Activated T-cell treated with anti-CD3 and anti-CD28 coated beads, Interleukin-2, amount 50 U/mL, for 4 hours (primary cell): Measurements from ENCODE around the gene CRHBP. TPM values are rescaled to one million over a fixed set of nuclear protein-coding genes. Genes with fewer than 3 reads are reported as not detected.
"Not testable (repeated sequence)": the region's sequence is repeated elsewhere in the genome, so short reads cannot be mapped to it uniquely, and the experiment has no call there.

ENCODE experiments used
- ATAC-seq, 2 donors: fragments of 200-7000 bp; cut with Tn5 transposase; one replicate each; pipeline ENCODE4 v1.10.0; 2021
- DNase-seq: peaks from one replicate; pipeline ENCODE4 v3.0.0-alpha.2; 2020
- H3K27me3 Mint-ChIP-seq: one replicate; pipeline ENCODE4 v1.8.0; 2021; ENCODE audit warnings: low read depth, mixed read lengths
- H3K36me3 Mint-ChIP-seq: one replicate; pipeline ENCODE4 v1.8.0; 2022; ENCODE audit warnings: mixed read lengths; ENCODE audit not compliant: insufficient read depth
- H3K4me1 Mint-ChIP-seq: one replicate; pipeline ENCODE4 v1.8.0; 2021; ENCODE audit warnings: low read depth, mixed read lengths
- H3K4me3 Mint-ChIP-seq: one replicate; pipeline ENCODE4 v1.8.0; 2021; ENCODE audit warnings: mild to moderate bottlenecking, moderate library complexity, mixed read lengths
- H3K9me3 Mint-ChIP-seq: one replicate; pipeline ENCODE4 v1.8.0; 2021; ENCODE audit warnings: mixed read lengths
- total RNA-seq, 3 donors: library from RNA; stranded (reverse); gene quantifications; one replicate each; pipeline ENCODE4 v1.2.1, GENCODE V29; 2021

The CRHBP gene
- not detected for total RNA-seq

GRCh38 chr5:76952795-76953536 lies at the start of gene CRHBP:
Gene CRHBP, plus strand, starts transcription at chr5:76953045. Its CDS starts 90 bp downstream, at chr5:76953135.
- H3K27me3 Mint-ChIP-seq, result peaks cover 39% of the 10 kb centered on the region
- DNase-seq (no peak), ATAC-seq (peak in 1 of 2 donors; percentile 18)
- peaks cover 3% of the 10 kb centered on the region for H3K4me1 Mint-ChIP-seq
- H3K36me3 Mint-ChIP-seq, result no peaks in the 10 kb centered on the region
- no peak within 1 kb of the TSS for H3K4me3 Mint-ChIP-seq
- no peaks in the 10 kb centered on the region for H3K9me3 Mint-ChIP-seq

- Mint-ChIP-seq H3K9me3 (no peaks in the 10 kb centered on the region), H3K4me3 (no peak overlapping the region), H3K27me3 (no peaks in the 10 kb centered on the region), H3K4me1 (no peaks in the 10 kb centered on the region), H3K36me3 (no peaks in the 10 kb centered on the region)
- ATAC-seq (no peak), DNase-seq (no peak)
These were observed 44.7 kb upstream of the CRHBP start for GRCh38 chr5:76908166-76908565.

- H3K9me3 Mint-ChIP-seq, H3K4me3 Mint-ChIP-seq, H3K36me3 Mint-ChIP-seq, DNase-seq, ATAC-seq, H3K27me3 Mint-ChIP-seq, H3K4me1 Mint-ChIP-seq: not testable (repeated sequence)
These were observed 42.4 kb upstream of the CRHBP start for GRCh38 chr5:76910344-76910933.

- H3K4me3 Mint-ChIP-seq, ATAC-seq, H3K4me1 Mint-ChIP-seq, H3K36me3 Mint-ChIP-seq, DNase-seq, H3K9me3 Mint-ChIP-seq, H3K27me3 Mint-ChIP-seq: not testable (repeated sequence)
These were observed 38.2 kb upstream of the CRHBP start for GRCh38 chr5:76914671-76915070.

- DNase-seq, result no peak
- Mint-ChIP-seq H3K9me3 (peaks cover 3% of the 10 kb centered on the region), H3K4me1 (no peaks in the 10 kb centered on the region), H3K4me3 (no peak overlapping the region), H3K36me3 (peaks cover 3% of the 10 kb centered on the region), H3K27me3 (no peaks in the 10 kb centered on the region)
- no peak for ATAC-seq
These were observed 34.3 kb upstream of the CRHBP start for GRCh38 chr5:76918539-76918938.

GRCh38 chr5:76920491-76920890 lies 32.4 kb upstream of the CRHBP start:
- no peak for ATAC-seq

GRCh38 chr5:76926329-76927105 lies 26.3 kb upstream of the CRHBP start:
- Mint-ChIP-seq H3K4me3 (no peak overlapping the region), H3K27me3 (peaks cover 9% of the 10 kb centered on the region), H3K36me3 (no peaks in the 10 kb centered on the region), H3K9me3 (no peaks in the 10 kb centered on the region), H3K4me1 (no peaks in the 10 kb centered on the region)
- ATAC-seq (no peak), DNase-seq (no peak)

More at GRCh38 chr5:76920491-76920890, 32.4 kb upstream of the CRHBP start:
- no peak for DNase-seq
- H3K4me3 Mint-ChIP-seq, result no peak overlapping the region
- H3K27me3 Mint-ChIP-seq, result peaks cover 5% of the 10 kb centered on the region
- H3K4me1 Mint-ChIP-seq, result no peaks in the 10 kb centered on the region
- no peaks in the 10 kb centered on the region for H3K36me3 Mint-ChIP-seq
- no peaks in the 10 kb centered on the region for H3K9me3 Mint-ChIP-seq

- Mint-ChIP-seq H3K36me3 (no peaks in the 10 kb centered on the region), H3K9me3 (no peaks in the 10 kb centered on the region), H3K4me3 (no peak overlapping the region), H3K27me3 (peaks cover 9% of the 10 kb centered on the region), H3K4me1 (no peaks in the 10 kb centered on the region)
- ATAC-seq, result no peak
- DNase-seq, result no peak
These were observed 24.9 kb upstream of the CRHBP start for GRCh38 chr5:76927961-76928360.

GRCh38 chr5:76930083-76930482 lies 22.8 kb upstream of the CRHBP start:
- no peak for DNase-seq
- no peak for ATAC-seq
- peaks cover 8% of the 10 kb centered on the region for H3K27me3 Mint-ChIP-seq
- H3K4me1 Mint-ChIP-seq, result no peaks in the 10 kb centered on the region
- no peaks in the 10 kb centered on the region for H3K36me3 Mint-ChIP-seq
- no peak overlapping the region for H3K4me3 Mint-ChIP-seq
- H3K9me3 Mint-ChIP-seq, result peaks cover 3% of the 10 kb centered on the region

- H3K4me1 Mint-ChIP-seq, result no peaks in the 10 kb centered on the region
- ATAC-seq (no peak), DNase-seq (no peak)
- peaks cover 3% of the 10 kb centered on the region for H3K9me3 Mint-ChIP-seq
- peaks cover 9% of the 10 kb centered on the region for H3K27me3 Mint-ChIP-seq
- H3K4me3 Mint-ChIP-seq, result no peak overlapping the region
- H3K36me3 Mint-ChIP-seq, result no peaks in the 10 kb centered on the region
These were observed 14.7 kb upstream of the CRHBP start for GRCh38 chr5:76938177-76938576.

GRCh38 chr5:76941000-76941399 lies 11.8 kb upstream of the CRHBP start:
- DNase-seq, result no peak
- H3K4me3 Mint-ChIP-seq, result no peak overlapping the region
- peaks cover 2% of the 10 kb centered on the region for H3K27me3 Mint-ChIP-seq
- H3K4me1 Mint-ChIP-seq, result no peaks in the 10 kb centered on the region
- H3K36me3 Mint-ChIP-seq, result no peaks in the 10 kb centered on the region
- no peaks in the 10 kb centered on the region for H3K9me3 Mint-ChIP-seq
- ATAC-seq, result no peak

GRCh38 chr5:76941442-76941841 lies 11.4 kb upstream of the CRHBP start:
- H3K4me1 Mint-ChIP-seq, result no peaks in the 10 kb centered on the region
- H3K27me3 Mint-ChIP-seq, result peaks cover 2% of the 10 kb centered on the region
- no peaks in the 10 kb centered on the region for H3K9me3 Mint-ChIP-seq
- ATAC-seq, result no peak
- DNase-seq, result no peak
- H3K4me3 Mint-ChIP-seq, result no peak overlapping the region
- H3K36me3 Mint-ChIP-seq, result no peaks in the 10 kb centered on the region

- no peaks in the 10 kb centered on the region for H3K4me1 Mint-ChIP-seq
- no peak for DNase-seq
- H3K4me3 Mint-ChIP-seq, result no peak overlapping the region
- H3K9me3 Mint-ChIP-seq, result no peaks in the 10 kb centered on the region
- ATAC-seq, result no peak
- H3K36me3 Mint-ChIP-seq, result no peaks in the 10 kb centered on the region
- peaks cover 9% of the 10 kb centered on the region for H3K27me3 Mint-ChIP-seq
These were observed 10.3 kb upstream of the CRHBP start for GRCh38 chr5:76942581-76942980.

- ATAC-seq (no peak), DNase-seq (no peak)
- no peak overlapping the region for H3K4me3 Mint-ChIP-seq
- peaks cover 7% of the 10 kb centered on the region for H3K27me3 Mint-ChIP-seq
- no peaks in the 10 kb centered on the region for H3K36me3 Mint-ChIP-seq
- H3K4me1 Mint-ChIP-seq, result no peaks in the 10 kb centered on the region
- H3K9me3 Mint-ChIP-seq, result no peaks in the 10 kb centered on the region
These were observed 9.8 kb upstream of the CRHBP start for GRCh38 chr5:76943006-76943405.

- Mint-ChIP-seq H3K36me3 (no peaks in the 10 kb centered on the region), H3K4me1 (no peaks in the 10 kb centered on the region), H3K27me3 (peaks cover 11% of the 10 kb centered on the region), H3K4me3 (no peak overlapping the region), H3K9me3 (no peaks in the 10 kb centered on the region)
- DNase-seq, result no peak
- ATAC-seq, result no peak
These were observed 8.2 kb upstream of the CRHBP start for GRCh38 chr5:76944638-76945037.
